DMS53 (cell line): ENCODE measurements around the gene MLN.
"Not testable (repeated sequence)": the region's sequence is repeated elsewhere in the genome, so short reads cannot be mapped to it uniquely, and the experiment has no call there.

Experiments
- DNase-seq: peaks from one replicate; lab custom pipeline; 2025; lab: John Stamatoyannopoulos, UW

Gene MLN

GRCh38 chr6:33834401-33835392 lies 30.9 kb upstream of the MLN start:
- DNase-seq: no peak

- no peak for DNase-seq
Measured at GRCh38 chr6:33833599-33833998, 29.8 kb upstream of the MLN start.

- DNase-seq: not testable (repeated sequence)
Measured at GRCh38 chr6:33832831-33833230, 29.0 kb upstream of the MLN start.

DNA sequence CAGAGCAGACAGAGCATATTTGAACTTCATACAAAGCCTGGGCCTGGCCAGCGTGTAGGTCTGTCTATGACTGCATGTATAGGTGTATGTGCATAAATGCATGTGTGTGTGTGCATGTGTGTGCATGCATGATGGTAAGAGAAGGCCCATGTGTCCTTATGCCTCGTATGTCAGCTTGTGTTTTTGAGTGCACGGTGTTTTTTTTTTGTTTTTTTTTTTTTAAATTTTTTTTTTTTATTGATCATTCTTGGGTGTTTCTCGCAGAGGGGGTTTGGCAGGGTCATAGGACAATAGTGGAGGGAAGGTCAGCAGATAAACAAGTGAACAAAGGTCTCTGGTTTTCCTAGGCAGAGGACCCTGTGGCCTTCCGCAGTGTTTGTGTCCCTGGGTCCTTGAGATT lies 27.9 kb upstream of the MLN start:
- not testable (repeated sequence) for DNase-seq

DNA sequence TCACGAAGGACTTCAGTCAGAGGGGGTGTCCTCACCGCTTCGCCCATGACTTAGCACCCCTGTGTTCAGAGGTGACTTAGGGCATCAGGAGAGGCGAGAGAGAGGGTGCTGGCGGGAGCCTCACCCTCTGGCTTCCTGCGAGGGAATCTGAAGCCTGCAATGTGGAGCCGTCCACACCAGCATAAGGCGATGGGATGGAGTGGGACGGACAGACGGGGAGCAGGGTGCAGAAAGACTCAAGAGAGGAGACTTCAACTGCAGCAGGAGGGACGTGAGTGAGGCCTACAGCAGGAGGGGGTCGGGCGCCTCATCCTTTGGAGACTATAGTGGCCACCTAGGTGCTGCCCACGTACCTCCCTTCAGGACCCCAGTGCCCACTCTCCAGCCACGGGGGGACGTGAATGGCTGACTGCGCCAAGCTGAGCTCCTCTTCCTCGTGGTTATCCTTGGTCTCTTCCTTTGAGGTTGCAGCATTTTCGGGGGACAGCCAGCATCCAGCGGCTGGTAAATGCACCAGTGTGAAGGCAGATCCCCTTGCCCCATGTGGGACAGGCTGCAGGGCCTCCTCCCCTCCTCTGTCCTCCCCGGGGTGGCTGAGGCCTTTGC lies 26.9 kb upstream of the MLN start:
- DNase-seq: no peak

GRCh38 chr6:33828764-33829731 lies 25.2 kb upstream of the MLN start:
- no peak for DNase-seq

- DNase-seq: no peak
Measured at GRCh38 chr6:33828452-33828763, 24.6 kb upstream of the MLN start.

- DNase-seq: peak; percentile 31
Measured at GRCh38 chr6:33827546-33828451, 24.0 kb upstream of the MLN start.

GRCh38 chr6:33826537-33826936 lies 22.7 kb upstream of the MLN start:
- peak; percentile 20 for DNase-seq

GRCh38 chr6:33824461-33825154 lies 20.8 kb upstream of the MLN start:
- DNase-seq: peak; percentile 90

- DNase-seq: no peak
Measured at GRCh38 chr6:33823806-33824205, 20.0 kb upstream of the MLN start.

- peak; percentile 69 for DNase-seq
Measured at GRCh38 chr6:33822575-33823395, 19.0 kb upstream of the MLN start.

DNA sequence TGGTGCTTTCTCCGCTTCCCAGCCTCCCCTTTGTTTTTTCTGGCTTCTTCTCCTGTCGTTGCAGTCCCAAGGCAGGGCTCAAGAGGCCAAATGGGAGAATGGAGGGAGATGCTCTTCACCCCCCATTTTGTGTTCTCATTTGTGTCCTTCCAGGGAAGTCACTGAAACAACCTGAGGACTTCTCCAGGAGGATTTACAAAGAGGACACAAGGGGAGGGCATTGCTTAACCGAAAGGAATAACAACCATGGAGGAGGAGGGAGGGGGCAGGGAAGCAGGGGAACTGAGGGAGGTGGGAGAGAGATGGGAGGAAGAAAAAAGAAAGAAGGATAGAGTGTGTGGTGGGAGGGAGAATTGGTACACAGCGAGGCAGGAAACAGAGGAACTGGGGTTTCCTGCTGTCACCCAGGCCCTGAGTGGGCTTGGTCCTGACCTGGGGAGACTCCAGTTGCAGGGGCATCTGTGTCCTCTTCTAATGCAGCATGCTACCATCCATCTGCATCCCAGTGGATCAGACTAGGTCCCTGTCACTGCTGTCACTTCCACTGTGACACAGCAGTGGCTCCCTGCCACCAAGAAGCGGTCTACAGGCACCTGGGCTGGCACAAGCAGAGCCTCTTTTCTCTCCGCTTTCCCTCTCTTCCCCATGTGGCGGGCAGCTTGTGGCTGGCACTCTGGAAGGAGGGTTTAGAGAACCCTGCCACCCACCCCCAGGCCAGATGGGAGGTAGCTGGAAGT lies 17.1 kb upstream of the MLN start:
- DNase-seq: no peak

DNA sequence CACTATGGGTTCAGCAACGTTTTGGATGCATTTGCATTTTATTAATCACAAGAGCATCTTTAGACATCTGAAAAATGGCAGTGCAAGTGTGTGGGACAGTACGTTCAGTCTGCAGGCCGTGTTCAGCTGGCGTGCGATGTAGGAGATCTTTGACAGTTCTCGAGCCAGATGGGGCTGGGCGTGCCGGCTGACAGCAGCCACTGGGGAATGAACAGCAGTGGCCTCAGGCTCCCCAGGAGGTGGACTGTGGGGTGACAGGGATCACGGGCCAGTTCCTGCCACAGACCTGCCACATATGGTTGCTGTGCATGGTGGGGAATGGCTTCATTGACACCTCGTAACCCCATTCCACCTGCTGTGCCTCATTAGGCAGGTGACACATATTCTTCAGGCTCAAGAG lies 16.4 kb upstream of the MLN start:
- DNase-seq: no peak

- no peak for DNase-seq
Measured at GRCh38 chr6:33819021-33819420, 15.2 kb upstream of the MLN start.

- DNase-seq: peak; percentile 40
Measured at GRCh38 chr6:33818293-33818692, 14.5 kb upstream of the MLN start.

- no peak for DNase-seq
Measured at GRCh38 chr6:33817489-33817888, 13.7 kb upstream of the MLN start.

- DNase-seq: no peak
Measured at GRCh38 chr6:33816911-33817310, 13.1 kb upstream of the MLN start.

DNA sequence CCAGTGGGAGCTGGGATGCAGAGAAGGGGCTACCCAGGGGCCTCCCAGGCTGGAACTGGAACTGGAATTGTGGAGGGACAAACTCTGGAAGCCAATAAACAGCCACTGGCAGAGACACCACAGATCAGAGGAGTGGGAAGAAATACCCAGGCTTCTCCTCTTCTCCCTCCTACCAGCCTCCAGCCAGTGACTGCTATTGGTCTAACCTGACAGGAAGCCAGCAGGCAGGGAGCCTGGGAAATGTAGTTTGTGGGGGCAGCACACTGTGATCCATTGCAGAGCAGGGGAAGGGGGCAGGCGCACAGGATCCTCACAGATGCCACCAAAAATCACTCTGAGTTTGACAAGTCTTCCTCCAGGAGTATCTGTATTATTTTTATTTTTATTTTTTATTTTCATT lies 12.1 kb upstream of the MLN start:
- peak; percentile 70 for DNase-seq
